NCI-H2227 treated with DMSO at 0.1 percent for 48 hours (cell line): ENCODE results near the gene TBC1D3I.
"Not testable (repeated sequence)": the region's sequence is repeated elsewhere in the genome, so short reads cannot be mapped to it uniquely, and the experiment has no call there.

ENCODE experiments used
- DNase-seq: peaks from one replicate; lab custom pipeline; 2025; lab: John Stamatoyannopoulos, UW

TBC1D3I gene

DNA sequence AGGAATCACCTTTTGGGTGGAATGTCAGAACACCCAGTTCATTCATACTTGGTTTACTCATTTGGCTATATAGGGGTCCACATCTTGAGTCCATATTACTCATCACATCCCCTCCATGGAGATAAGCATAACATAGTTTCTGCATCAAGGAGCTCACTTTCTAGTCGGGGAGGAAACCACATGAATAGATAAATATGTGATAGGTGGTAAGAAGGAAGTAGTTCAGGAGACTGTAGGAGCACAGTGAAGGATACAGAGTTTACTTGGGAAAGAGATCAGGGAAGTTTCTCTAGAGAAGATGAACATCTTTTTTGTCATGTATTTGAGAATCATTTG is 57.9 kb downstream of the TBC1D3I start:
- DNase-seq: not testable (repeated sequence)

GRCh38 chr17:36205637-36206485 is 58.5 kb downstream of the TBC1D3I start:
- no peak for DNase-seq

DNA sequence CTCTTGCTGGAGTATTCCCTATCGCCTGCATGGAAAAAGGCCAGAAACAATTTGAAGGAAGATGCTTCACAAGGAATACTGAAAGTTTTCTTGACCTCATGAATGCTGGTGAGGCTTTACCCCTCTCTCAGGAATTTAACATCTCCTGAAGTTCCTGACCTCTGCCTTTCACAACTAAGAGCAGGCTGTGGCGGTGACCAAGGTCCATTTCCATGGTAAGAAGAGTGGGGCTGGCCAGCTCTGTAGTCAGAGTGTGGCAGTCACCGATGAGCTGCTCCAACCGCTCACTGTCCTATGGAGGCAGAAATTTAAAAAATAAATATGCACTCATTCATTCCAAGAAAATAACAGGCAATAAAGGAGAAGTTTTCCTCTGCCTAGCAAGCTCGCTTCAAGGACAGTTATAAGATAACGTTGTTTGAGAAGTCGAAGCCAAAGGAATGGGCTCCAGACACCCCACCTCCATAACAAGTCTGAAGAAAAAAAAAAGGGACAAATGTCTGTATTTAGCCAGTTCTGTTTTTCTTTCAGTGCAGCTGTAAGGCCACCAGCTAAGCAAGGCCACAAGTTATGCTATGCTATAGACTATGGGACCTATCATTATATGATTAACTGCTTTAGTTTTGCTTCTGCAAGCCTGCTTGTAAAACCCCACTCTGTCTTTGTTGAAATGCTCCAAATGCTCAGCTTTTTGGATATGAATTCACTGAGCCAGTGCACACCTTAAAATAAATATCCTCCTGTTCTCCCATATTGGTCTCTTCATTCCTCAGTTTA is 59.5 kb downstream of the TBC1D3I start:
- DNase-seq: no peak
